HepG2 (cell line): Measurements from ENCODE around the gene NCOA6.

Source experiments
- EZH2 ChIP-seq: conservative IDR thresholded peaks from 2 replicates; pipeline ENCODE4 v1.6.1; 2012; ENCODE audit warnings: mild to moderate bottlenecking, low read depth, low read length, moderate library complexity
- GTF3A ChIP-seq: sonication (generic); formaldehyde crosslinking; conservative IDR thresholded peaks from 2 replicates; pipeline ENCODE4 v1.4.0; 2020; ENCODE audit warnings: mild to moderate bottlenecking, missing genetic modification reagents
- HMG20B ChIP-seq: conservative IDR thresholded peaks from 2 replicates; pipeline ENCODE4 v1.6.1; 2016; ENCODE audit warnings: missing genetic modification reagents, missing compliant biosample characterization

- TF ChIP-seq HMG20B (CRISPR knock-in tag) (no peak), GTF3A (CRISPR knock-in tag) (no peak), EZH2 (no peak)
These were observed 36.1 kb upstream of the NCOA6 start for GRCh38 chr20:34861386-34862084.
